Measurements from ENCODE around the gene TXNRD3. TPM values are rescaled to one million over a fixed set of nuclear protein-coding genes. Genes with fewer than 3 reads are reported as not detected.

The TXNRD3 gene
- 9.0 and 10.6 TPM in 2 replicates for total RNA-seq

DNA sequence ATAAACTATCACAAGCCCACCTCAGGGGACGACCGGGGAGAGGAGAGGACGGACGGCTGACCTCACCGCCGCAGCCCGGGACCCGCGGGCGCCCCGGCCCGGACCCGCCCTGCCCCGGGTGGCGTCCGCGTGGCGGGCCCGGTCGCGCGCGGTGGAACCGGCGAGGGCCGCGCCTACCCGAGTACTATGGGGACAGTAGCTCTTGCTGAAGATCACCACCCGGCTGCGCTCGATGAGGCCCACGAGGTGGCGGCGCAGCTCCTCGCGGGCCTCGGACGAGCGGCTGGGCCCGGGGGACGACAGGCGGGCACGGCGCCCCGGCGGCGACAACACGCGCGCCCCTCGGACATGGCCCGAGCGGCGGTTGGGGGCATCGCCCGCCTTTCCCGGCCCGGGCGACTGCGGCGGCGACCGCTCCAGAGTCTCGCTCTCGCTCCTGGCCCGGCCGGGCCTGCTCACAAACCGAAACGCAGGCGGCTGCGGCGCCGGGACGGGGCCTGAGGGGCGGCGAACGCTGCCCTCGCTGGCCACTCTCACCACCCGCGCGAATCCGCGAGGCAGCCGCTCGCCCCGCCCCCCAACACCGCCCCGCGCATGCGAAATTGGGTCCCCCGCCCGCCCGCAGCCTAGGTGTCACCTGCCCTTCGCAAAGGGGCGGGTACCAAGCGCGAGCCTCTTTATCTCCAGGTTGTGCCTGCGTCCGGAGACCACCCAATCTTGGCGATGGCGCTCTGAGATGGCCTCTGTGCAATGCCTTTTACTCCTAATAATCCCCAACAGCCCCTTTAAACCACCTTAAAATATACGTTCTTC is at the start of gene TXNRD3:
Gene TXNRD3, minus strand, starts transcription at position 554 of the 813 bp plus-strand sequence.

GRCh38 chr3:126703512-126704493 is 48.9 kb upstream of the TXNRD3 start, which contains the start of gene CHCHD6:
CHCHD6 (plus strand) TSS chr3:126704240; CDS start chr3:126704313, 73 bp downstream.

GRCh38 chr3:126558336-126559071 is 96.4 kb downstream of the TXNRD3 start, which contains the start of gene C3orf22:
C3orf22 (minus strand) TSS chr3:126558932; CDS start chr3:126553390, 5,542 bp downstream.

Other genes starting within 250 kb of the TXNRD3 start
- 15.2 and 16.1 TPM in 2 replicates for gene ZXDC, start 179.2 kb downstream of the TXNRD3 start, total RNA-seq
- not detected in 2 replicates for gene UROC1, start 137.4 kb downstream of the TXNRD3 start, total RNA-seq
- gene CHST13, start 131.0 kb downstream of the TXNRD3 start, total RNA-seq, result not detected in 2 replicates
- not detected in 2 replicates for gene C3orf22, start 96.2 kb downstream of the TXNRD3 start, total RNA-seq
- gene CHCHD6, start 49.1 kb upstream of the TXNRD3 start, total RNA-seq, result 10.8 and 12.3 TPM in 2 replicates

Measured in pericardium fibroblast (primary cell).